HEK293T (cell line): ENCODE results near the gene TEAD3.

Source experiments
- CTCF ChIA-PET: fragments of 350-600 bp; formaldehyde crosslinking; extraction: SDS; loops from one replicate; lab custom pipeline; 2021; ENCODE audit warnings: antibody characterized with exemption, inconsistent platforms; lab: Yijun Ruan, JAX
- POLR2A ChIA-PET: fragments of 350-600 bp; formaldehyde crosslinking; extraction: SDS; loops from one replicate; lab custom pipeline; 2020; ENCODE audit warnings: antibody characterized with exemption, inconsistent platforms; lab: Yijun Ruan, JAX
- DNase-seq: peaks from one replicate; pipeline ENCODE4 v3.0.0; 2012; ENCODE audit warnings: mixed read lengths; ENCODE audit errors: extremely low spot score
- ARNT ChIP-seq: fragments of 450-650 bp; IDR thresholded peaks from 2 replicates; pipeline ENCODE4 v1.6.1; 2017; ENCODE audit warnings: mild to moderate bottlenecking
- BHLHE40 ChIP-seq: fragments of 450-650 bp; IDR thresholded peaks from 2 replicates; pipeline ENCODE4 v1.6.1; 2016; ENCODE audit warnings: mild to moderate bottlenecking, moderate library complexity, borderline replicate concordance
- CTBP1 ChIP-seq: fragments of 450-650 bp; IDR thresholded peaks from 2 replicates; pipeline ENCODE4 v1.6.1; 2016; ENCODE audit warnings: borderline replicate concordance
- ELF4 ChIP-seq: fragments of 450-650 bp; IDR thresholded peaks from 2 replicates; pipeline ENCODE4 v1.6.1; 2017; ENCODE audit warnings: antibody characterized with exemption
- FOXA1 ChIP-seq: fragments of 450-650 bp; IDR thresholded peaks from 2 replicates; pipeline ENCODE4 v1.6.1; 2016; ENCODE audit warnings: mild to moderate bottlenecking
- FOXK2 ChIP-seq: fragments of 450-650 bp; IDR thresholded peaks from 2 replicates; pipeline ENCODE4 v1.6.1; 2016; ENCODE audit warnings: mild to moderate bottlenecking
- FOXM1 ChIP-seq: fragments of 450-650 bp; IDR thresholded peaks from 2 replicates; pipeline ENCODE4 v1.6.1; 2017; ENCODE audit warnings: mild to moderate bottlenecking, borderline replicate concordance
- HDGF ChIP-seq: fragments of 450-650 bp; IDR thresholded peaks from 2 replicates; pipeline ENCODE4 v1.6.1; 2017; ENCODE audit warnings: antibody characterized with exemption, borderline replicate concordance
- L3MBTL2 ChIP-seq: fragments of 450-650 bp; conservative IDR thresholded peaks from 2 replicates; pipeline ENCODE4 v1.6.1; 2016; ENCODE audit warnings: mild to moderate bottlenecking
- LEF1 ChIP-seq: fragments of 450-650 bp; IDR thresholded peaks from 2 replicates; pipeline ENCODE4 v1.6.1; 2017; ENCODE audit warnings: mild to moderate bottlenecking, borderline replicate concordance
- NFRKB ChIP-seq: fragments of 450-650 bp; IDR thresholded peaks from 2 replicates; pipeline ENCODE4 v1.6.1; 2016; ENCODE audit warnings: mild to moderate bottlenecking, moderate library complexity
- PKNOX1 ChIP-seq: fragments of 450-650 bp; IDR thresholded peaks from 2 replicates; pipeline ENCODE4 v1.6.1; 2016
- SP1 ChIP-seq: fragments of 450-650 bp; IDR thresholded peaks from 2 replicates; pipeline ENCODE4 v1.6.1; 2017
- SUZ12 ChIP-seq: fragments of 450-650 bp; IDR thresholded peaks from 2 replicates; pipeline ENCODE4 v1.6.1; 2016; ENCODE audit warnings: mild to moderate bottlenecking
- TARDBP ChIP-seq: fragments of 450-650 bp; IDR thresholded peaks from 2 replicates; pipeline ENCODE4 v1.6.1; 2016
- ZNF384 ChIP-seq: fragments of 450-650 bp; IDR thresholded peaks from 2 replicates; pipeline ENCODE4 v1.6.1; 2016

The TEAD3 gene

GRCh38 chr6:35512006-35512405 is 15.1 kb upstream of the TEAD3 start:
- no peak for DNase-seq
- ChIA-PET POLR2A (no interaction called here), CTCF (no interaction called here)
- TF ChIP-seq PKNOX1 (no peak), ELF4 (no peak), FOXM1 (no peak), CTBP1 (no peak), BHLHE40 (no peak), ZNF384 (no peak), LEF1 (no peak), SUZ12 (no peak), HDGF (no peak), ARNT (no peak), TARDBP (no peak), FOXA1 (no peak), NFRKB (no peak), SP1 (no peak), L3MBTL2 (no peak), FOXK2 (no peak)

GRCh38 chr6:35511562-35511941 is 14.7 kb upstream of the TEAD3 start:
- CTCF ChIA-PET: no interaction called here
- no peak for DNase-seq
- TF ChIP-seq ZNF384 (no peak), SUZ12 (no peak), BHLHE40 (no peak), ELF4 (no peak), SP1 (no peak)
- POLR2A ChIA-PET: no interaction called here

GRCh38 chr6:35510916-35511561 is 14.2 kb upstream of the TEAD3 start:
- POLR2A ChIA-PET: no interaction called here
- TF ChIP-seq ARNT: no peak
- no peak for TF ChIP-seq FOXM1
- no peak for TF ChIP-seq L3MBTL2
- no peak for TF ChIP-seq SP1
- TF ChIP-seq NFRKB: no peak
- no peak for TF ChIP-seq PKNOX1
- no peak for TF ChIP-seq HDGF
- TF ChIP-seq BHLHE40: no peak
- TF ChIP-seq LEF1: no peak
- no peak for TF ChIP-seq TARDBP
- no peak for TF ChIP-seq FOXK2
- TF ChIP-seq SUZ12: no peak
- no peak for TF ChIP-seq ZNF384
- no peak for TF ChIP-seq ELF4
- no peak for TF ChIP-seq CTBP1
- no peak for TF ChIP-seq FOXA1
- no peak for DNase-seq
- CTCF ChIA-PET: no interaction called here

GRCh38 chr6:35508542-35508941 is 11.7 kb upstream of the TEAD3 start:
- ChIA-PET CTCF (interaction anchor here (1.2 kb wide), 1 partner anchor 14 kb away, joined by 6 read pairs; no protein-coding TSS in a partner anchor), POLR2A (no interaction called here)
- no peak for DNase-seq
- no peak for TF ChIP-seq BHLHE40
- TF ChIP-seq HDGF: no peak
- TF ChIP-seq ARNT: no peak
- TF ChIP-seq LEF1: no peak
- no peak for TF ChIP-seq SP1
- no peak for TF ChIP-seq ZNF384
- no peak for TF ChIP-seq TARDBP
- TF ChIP-seq CTBP1: no peak
- no peak for TF ChIP-seq FOXA1
- no peak for TF ChIP-seq SUZ12
- no peak for TF ChIP-seq FOXM1
- no peak for TF ChIP-seq ELF4
- no peak for TF ChIP-seq PKNOX1
- TF ChIP-seq FOXK2: no peak

GRCh38 chr6:35508027-35508426 is 11.1 kb upstream of the TEAD3 start:
- CTCF ChIA-PET: interaction anchor here (1.2 kb wide), 1 partner anchor 15 kb away, joined by 6 read pairs; no protein-coding TSS in a partner anchor
- DNase-seq: no peak
- no peak for TF ChIP-seq ELF4
- no peak for TF ChIP-seq ARNT
- POLR2A ChIA-PET: no interaction called here

- no peak for DNase-seq
- POLR2A ChIA-PET: no interaction called here
- CTCF ChIA-PET: no interaction called here
- TF ChIP-seq ELF4 (no peak), FOXK2 (no peak), PKNOX1 (no peak), FOXA1 (no peak), CTBP1 (no peak), BHLHE40 (no peak), NFRKB (no peak), L3MBTL2 (no peak), SP1 (no peak), SUZ12 (no peak), FOXM1 (no peak), ARNT (no peak), LEF1 (no peak), ZNF384 (no peak), TARDBP (no peak), HDGF (no peak)
Measured at GRCh38 chr6:35507221-35507620, 10.3 kb upstream of the TEAD3 start.
